HepG2 (cell line): ENCODE results near the gene CKB. TPM values are rescaled to one million over a fixed set of nuclear protein-coding genes. Genes with fewer than 3 reads are reported as not detected.

Experiments used
- ATAC-seq: fragments of 200-7000 bp; cut with Tn5 transposase; 3 replicates; pipeline ENCODE4 v1.9.1; 2020; ENCODE audit warnings: mild to moderate bottlenecking, moderate library complexity
- BruUV-seq: library from RNA; stranded (reverse); fragments of 400-500 nt; replicated peaks from 2 replicates; lab custom pipeline; 2021; lab: Mats Ljungman, UMichigan
- CTCF ChIA-PET: fragments of 300-600 bp; formaldehyde crosslinking; extraction: SDS; loops from one replicate; lab custom pipeline; 2021; ENCODE audit warnings: low total read pairs, inconsistent platforms, low intra/inter-chr PET ratio; lab: Yijun Ruan, JAX
- POLR2A ChIA-PET: fragments of 350-600 bp; sonication (Branson Sonifier 250); formaldehyde crosslinking; loops from one replicate; lab custom pipeline; 2020; ENCODE audit warnings: antibody characterized with exemption, inconsistent platforms; lab: Yijun Ruan, JAX
- DNase-seq: peaks from one replicate; pipeline ENCODE4 v3.0.0-alpha.2; 2015; ENCODE audit warnings: low spot score
- FAIRE-seq: peaks from 3 replicates; lab custom pipeline; 2011; peaks lifted over from hg19 to GRCh38; lab: Jason Lieb, UNC
- H2AFZ ChIP-seq: one replicate; pipeline ENCODE4 v1.6.1; 2011; ENCODE audit warnings: low read length, inconsistent platforms
- H3K27ac ChIP-seq: fragments of 300-600 bp; 3 replicates; pipeline ENCODE4 v1.8.0; 2011; ENCODE audit warnings: mixed run types, mild to moderate bottlenecking, mixed read lengths, low read length, inconsistent platforms; ENCODE audit not compliant: insufficient read depth; ENCODE audit errors: extremely low read length
- H3K27me3 ChIP-seq, 2 experiments: fragments of 200-600 bp in 1 of 2; 2 replicates in 1 of 2; 3 replicates in 1 of 2; pipeline versions ENCODE4 v1.6.0 to v1.8.0; 2011; ENCODE audit warnings: low read length in 2 of 2, mild to moderate bottlenecking in 2 of 2, moderate library complexity in 2 of 2, inconsistent platforms in 1 of 2; ENCODE audit not compliant: insufficient read depth in 2 of 2, control insufficient read depth in 1 of 2
- H3K36me3 ChIP-seq, 2 experiments: fragments of 200-600 bp in 1 of 2; replicated peaks in 1 of 2; 2 replicates in 1 of 2; 3 replicates in 1 of 2; pipeline versions ENCODE4 v1.5.1 to v1.8.0; 2011; ENCODE audit warnings: low read length in 2 of 2, inconsistent platforms in 1 of 2; ENCODE audit not compliant: insufficient read depth in 2 of 2, control insufficient read depth in 1 of 2
- H3K4me1 ChIP-seq: 2 replicates; pipeline ENCODE4 v1.5.1; 2012; ENCODE audit warnings: low read length, inconsistent platforms; ENCODE audit not compliant: insufficient read depth
- H3K4me2 ChIP-seq: 2 replicates; pipeline ENCODE4 v1.6.0; 2011; ENCODE audit warnings: low read depth, low read length, inconsistent platforms
- H3K4me3 ChIP-seq, 3 experiments: fragments of 200-600 bp in 1 of 3; sonication (generic), shearing (Covaris generic) in 1 of 3; replicated peaks in 1 of 3; 2 replicates each; pipeline ENCODE4 v1.5.1; 2011 to 2016; ENCODE audit warnings: low read length in 3 of 3, inconsistent platforms in 2 of 3, low read depth in 2 of 3, mild to moderate bottlenecking in 2 of 3, control low read depth in 1 of 3, mixed read lengths in 1 of 3; ENCODE audit not compliant: insufficient read depth in 1 of 3
- H3K79me2 ChIP-seq: one replicate; pipeline ENCODE4 v1.6.1; 2011; ENCODE audit warnings: low read length, inconsistent platforms; ENCODE audit not compliant: insufficient read depth
- H3K9ac ChIP-seq: 2 replicates; pipeline ENCODE4 v1.6.0; 2011; ENCODE audit warnings: mild to moderate bottlenecking, low read depth, low read length, inconsistent platforms; ENCODE audit not compliant: insufficient read depth
- H3K9me3 ChIP-seq: 2 replicates; pipeline ENCODE4 v1.5.1; 2012; ENCODE audit warnings: mild to moderate bottlenecking, low read length
- H4K20me1 ChIP-seq: 2 replicates; pipeline ENCODE4 v1.6.0; 2011; ENCODE audit warnings: inconsistent platforms, mild to moderate bottlenecking, low read length, moderate library complexity; ENCODE audit not compliant: insufficient read depth
- DMAP1 ChIP-seq: IDR thresholded peaks from 2 replicates; pipeline ENCODE4 v1.6.1; 2016
- GPN1 ChIP-seq: sonication (generic); formaldehyde crosslinking; IDR thresholded peaks from 2 replicates; pipeline ENCODE4 v1.5.1; 2020; ENCODE audit warnings: missing genetic modification reagents, borderline replicate concordance
- GTF3A ChIP-seq: sonication (generic); formaldehyde crosslinking; conservative IDR thresholded peaks from 2 replicates; pipeline ENCODE4 v1.4.0; 2020; ENCODE audit warnings: mild to moderate bottlenecking, missing genetic modification reagents
- KLF12 ChIP-seq: sonication (generic); formaldehyde crosslinking; IDR thresholded peaks from 2 replicates; pipeline ENCODE4 v1.4.0; 2020; ENCODE audit warnings: missing genetic modification reagents, borderline replicate concordance
- KLF9 ChIP-seq: IDR thresholded peaks from 2 replicates; pipeline ENCODE4 v1.6.1; 2016; ENCODE audit warnings: low read depth
- MTERF4 ChIP-seq: sonication (generic); formaldehyde crosslinking; IDR thresholded peaks from 2 replicates; pipeline ENCODE4 v1.8.0; 2023; ENCODE audit warnings: mild to moderate bottlenecking, missing genetic modification reagents
- MXD4 ChIP-seq: IDR thresholded peaks from 2 replicates; pipeline ENCODE4 v1.6.1; 2016; ENCODE audit warnings: mild to moderate bottlenecking, missing biosample characterization, missing genetic modification reagents
- NFRKB ChIP-seq: fragments of 450-650 bp; IDR thresholded peaks from 2 replicates; pipeline ENCODE4 v1.6.1; 2017
- SNAPC5 ChIP-seq: sonication (generic); formaldehyde crosslinking; IDR thresholded peaks from 2 replicates; pipeline ENCODE4 v1.8.1; 2023; ENCODE audit warnings: mild to moderate bottlenecking, missing genetic modification reagents, borderline replicate concordance
- TBX2 ChIP-seq: sonication (generic); formaldehyde crosslinking; IDR thresholded peaks from 2 replicates; pipeline ENCODE4 v1.5.0; 2020; ENCODE audit warnings: missing genetic modification reagents, mild to moderate bottlenecking, borderline replicate concordance
- UBTF ChIP-seq: sonication (generic); formaldehyde crosslinking; IDR thresholded peaks from 2 replicates; pipeline ENCODE4 v1.4.0; 2020; ENCODE audit warnings: mild to moderate bottlenecking, missing genetic modification reagents
- ZNF20 ChIP-seq: sonication (generic); formaldehyde crosslinking; IDR thresholded peaks from 2 replicates; pipeline ENCODE4 v1.4.0; 2020; ENCODE audit warnings: mild to moderate bottlenecking, moderate library complexity, missing genetic modification reagents
- ZNF24 ChIP-seq: fragments of 450-650 bp; IDR thresholded peaks from 2 replicates; pipeline ENCODE4 v1.6.1; 2017; ENCODE audit warnings: antibody characterized with exemption, mild to moderate bottlenecking
- ZNF709 ChIP-seq: sonication (generic); formaldehyde crosslinking; IDR thresholded peaks from 2 replicates; pipeline ENCODE4 v1.5.0; 2020; ENCODE audit warnings: mild to moderate bottlenecking, missing genetic modification reagents
- ZNF891 ChIP-seq: sonication (generic); formaldehyde crosslinking; IDR thresholded peaks from 2 replicates; pipeline ENCODE4 v1.5.0; 2020; ENCODE audit warnings: mild to moderate bottlenecking, missing genetic modification reagents
- ZSCAN12 ChIP-seq: sonication (generic); formaldehyde crosslinking; IDR thresholded peaks from 2 replicates; pipeline ENCODE4 v1.9.0; 2021; ENCODE audit warnings: mild to moderate bottlenecking, missing genetic modification reagents
- WGBS: methylation state at CpG from one replicate; pipeline ENCODE4 v1.1.6; 2017; ENCODE audit warnings: low lambda C conversion rate; 5-methylcytosine and 5-hydroxymethylcytosine counted together
- in situ Hi-C: cut with HindIII; loops from 2 replicates; pipeline ENCODE4 v1.10.0; 2017; ENCODE audit warnings: low pct_unique_long_range_greater_than_20kb; ENCODE audit not compliant: extremely low pct_ligation_motif_present
- intact Hi-C: fragments of 100-400 bp; cut with micrococcal nuclease; formaldehyde crosslinking; loops from one replicate; pipeline ENCODE4 v1.10.0; 2022; ENCODE audit not compliant: unreplicated experiment
- polyA plus RNA-seq, 8 experiments: library from polyadenylated mRNA; depleted of rRNA in 3 of 8; stranded (reverse) in 7 of 8; unstranded in 1 of 8; fragments of >200 nt; fragmentation: Illumina TruSeq in 4 of 8; extraction: Trizol in 4 of 8; gene quantifications; 2 replicates each; pipeline versions ENCODE4 v1.2.1 to v1.2.3, GENCODE V29; 2011 to 2016; ENCODE audit warnings: low read depth in 4 of 8, missing spikeins in 1 of 8, mixed read lengths in 1 of 8; ENCODE audit not compliant: insufficient read depth in 1 of 8
- total RNA-seq, 5 experiments: library from RNA; depleted of rRNA; stranded (reverse); fragments of >200 nt; fragmentation: Illumina TruSeq; extraction: Trizol; gene quantifications; 2 replicates each; pipeline ENCODE4 v1.2.3, GENCODE V29; 2016; ENCODE audit warnings: low read depth in 1 of 5

Gene CKB
- total and polyA plus RNA-seq, 2 of the 13 experiments (the other 11 are each of a cell fraction or from before 2014, with no cell fraction given) = 82.3 to 217 TPM

- TF ChIP-seq GTF3A (CRISPR knock-in tag) (no peak), NFRKB (no peak), KLF12 (CRISPR knock-in tag) (peak; percentile 13; the same call in 1 of the 2 replicates), UBTF (CRISPR knock-in tag) (peak; percentile 43; the same call in 1 of the 2 replicates), KLF9 (CRISPR knock-in tag) (no peak), ZNF891 (0 out of 2 replicates have a peak, but pooled peaks have one; percentile 6), ZNF709 (CRISPR knock-in tag) (0 out of 2 replicates have a peak, but pooled peaks have one; percentile 9), ZNF20 (no peak), GPN1 (CRISPR knock-in tag) (no peak), TBX2 (CRISPR knock-in tag) (peak; percentile 31; the same call in 1 of the 2 replicates)
- TF ChIP-seq, all 625 proteins: peak for 26
Measured at GRCh38 chr14:103562179-103562428, 39.5 kb upstream of the CKB start (continued).

- Histone ChIP-seq H3K4me2 (peak overlapping the region; percentile 82), H3K79me2 (peaks cover 79% of the 10 kb centered on the region), H3K9me3 (no peaks in the 10 kb centered on the region), H3K4me3 (peak overlapping the region; percentile 81 to 100 (median 92)), H2AFZ (no peak overlapping the region), H3K27me3 (peaks cover 0 to 3% of the 10 kb centered on the region in 2 experiments; a peak in 1 of 5 replicates), H4K20me1 (peaks cover 14% of the 10 kb centered on the region; the same call in 1 of the 2 replicates), H3K4me1 (peaks cover 48% of the 10 kb centered on the region), H3K36me3 (peaks cover 8 to 26% of the 10 kb centered on the region in 2 experiments; a peak in 3 of 5 replicates), H3K27ac (peak overlapping the region; percentile 88), H3K9ac (peak overlapping the region; percentile 91)
- BruUV-seq = no TSS peak
- in situ Hi-C loops = no loop called here
- ATAC-seq (peak; percentile 60), FAIRE-seq (peak; percentile 32), DNase-seq (peak; percentile 27)
- CTCF ChIA-PET = no interaction called here
- under 1% methylated on average over 28 of the region's 36 CpGs for WGBS
- POLR2A ChIA-PET = interaction anchor here (0.5 to 2.3 kb wide), 5 partner anchors 12 to 67 kb away, joined by 3 to 12 read pairs (median 7); partner anchors contain the start of genes KLC1 and TRMT61A
- intact Hi-C loops = no loop called here
- TF ChIP-seq MXD4 (CRISPR knock-in tag) = no peak
- no peak for TF ChIP-seq SNAPC5 (CRISPR knock-in tag)
- TF ChIP-seq ZNF24 = no peak
- TF ChIP-seq ZSCAN12 (CRISPR knock-in tag) = no peak
- 0 out of 2 replicates have a peak, but pooled peaks have one; percentile 40 for TF ChIP-seq MTERF4
- no peak for TF ChIP-seq DMAP1
Measured at GRCh38 chr14:103561381-103562178, 39.0 kb upstream of the CKB start.
